PFSK-1 (cell line): ENCODE data around the gene AJAP1.

Experiments
- FOXP2 ChIP-seq: optimal IDR thresholded peaks from 2 replicates; pipeline ENCODE3; 2011; ENCODE audit warnings: borderline replicate concordance, control low read depth, inconsistent platforms; ENCODE audit not compliant: insufficient read depth; ENCODE audit errors: extremely low read length, extremely low read depth
- POLR2AphosphoS5 ChIP-seq: IDR thresholded peaks from 2 replicates; pipeline ENCODE4 v1.6.1; 2012; ENCODE audit warnings: low read depth, mild to moderate bottlenecking, control low read depth, low read length, moderate library complexity
- REST ChIP-seq, 2 experiments: IDR thresholded peaks; 2 replicates each; pipeline versions ENCODE4 v1.6.1 to v1.8.0; 2011 to 2012; ENCODE audit warnings: low read depth in 2 of 2, low read length in 2 of 2, control low read depth in 1 of 2, inconsistent platforms in 1 of 2, mild to moderate bottlenecking in 1 of 2, moderate library complexity in 1 of 2; ENCODE audit not compliant: insufficient read depth in 1 of 2
- SIN3A ChIP-seq: IDR thresholded peaks from 2 replicates; pipeline ENCODE4 v1.6.1; 2012; ENCODE audit warnings: mild to moderate bottlenecking, low read length, moderate library complexity, borderline replicate concordance; ENCODE audit not compliant: insufficient read depth
- TAF1 ChIP-seq: IDR thresholded peaks from 2 replicates; pipeline ENCODE4 v1.6.1; 2012; ENCODE audit warnings: low read length, control low read depth, borderline replicate concordance; ENCODE audit not compliant: insufficient read depth

GRCh38 chr1:4797016-4797410, 142.6 kb downstream of the AJAP1 start:
- TF ChIP-seq REST (IDR thresholded peaks at IDR 0.05; ENCODE audit: insufficient read depth in 1 of 2, low read depth in 2 of 2, low read length in 2 of 2) (no peak), POLR2AphosphoS5 (no peak), FOXP2 (no peak), TAF1 (no peak), SIN3A (no peak)
